PFSK-1 (cell line): Measurements from ENCODE around the gene FGF14.

Experiments
- FOXP2 ChIP-seq: optimal IDR thresholded peaks from 2 replicates; pipeline ENCODE3; 2011; ENCODE audit warnings: borderline replicate concordance, control low read depth, inconsistent platforms; ENCODE audit not compliant: insufficient read depth; ENCODE audit errors: extremely low read length, extremely low read depth
- POLR2AphosphoS5 ChIP-seq: IDR thresholded peaks from 2 replicates; pipeline ENCODE4 v1.6.1; 2012; ENCODE audit warnings: low read depth, mild to moderate bottlenecking, control low read depth, low read length, moderate library complexity
- SIN3A ChIP-seq: IDR thresholded peaks from 2 replicates; pipeline ENCODE4 v1.6.1; 2012; ENCODE audit warnings: mild to moderate bottlenecking, low read length, moderate library complexity, borderline replicate concordance; ENCODE audit not compliant: insufficient read depth
- TAF1 ChIP-seq: IDR thresholded peaks from 2 replicates; pipeline ENCODE4 v1.6.1; 2012; ENCODE audit warnings: low read length, control low read depth, borderline replicate concordance; ENCODE audit not compliant: insufficient read depth
- TF ChIP-seq, protein P1 (sequence below), 2 experiments: IDR thresholded peaks; 2 replicates each; pipeline versions ENCODE4 v1.6.1 to v1.8.0; 2011 to 2012; ENCODE audit warnings: low read depth in 2 of 2, low read length in 2 of 2, control low read depth in 1 of 2, inconsistent platforms in 1 of 2, mild to moderate bottlenecking in 1 of 2, moderate library complexity in 1 of 2; ENCODE audit not compliant: insufficient read depth in 1 of 2

FGF14 gene

DNA sequence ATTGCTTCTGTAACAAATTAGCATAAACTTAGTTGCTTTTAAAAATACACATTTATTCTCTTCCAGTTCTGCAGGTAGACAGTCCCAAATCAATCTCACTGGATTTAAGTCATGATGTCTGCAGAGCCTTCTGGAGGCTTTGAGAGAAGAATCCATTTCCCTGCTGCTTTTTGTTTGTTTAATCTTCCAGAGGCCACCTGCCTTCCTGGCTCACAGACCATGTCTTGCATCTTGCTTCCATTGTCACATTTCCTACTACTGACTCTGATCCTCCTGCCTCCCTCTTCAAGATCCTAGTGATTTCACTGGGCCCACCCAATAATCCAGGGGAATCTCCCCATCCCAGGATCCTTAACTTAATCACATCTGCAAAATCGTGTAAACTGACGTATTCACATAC lies 476.1 kb downstream of the FGF14 start:
- TF ChIP-seq FOXP2 (no peak), TAF1 (no peak), POLR2AphosphoS5 (no peak), SIN3A (no peak)
- TF ChIP-seq, protein P1, sequence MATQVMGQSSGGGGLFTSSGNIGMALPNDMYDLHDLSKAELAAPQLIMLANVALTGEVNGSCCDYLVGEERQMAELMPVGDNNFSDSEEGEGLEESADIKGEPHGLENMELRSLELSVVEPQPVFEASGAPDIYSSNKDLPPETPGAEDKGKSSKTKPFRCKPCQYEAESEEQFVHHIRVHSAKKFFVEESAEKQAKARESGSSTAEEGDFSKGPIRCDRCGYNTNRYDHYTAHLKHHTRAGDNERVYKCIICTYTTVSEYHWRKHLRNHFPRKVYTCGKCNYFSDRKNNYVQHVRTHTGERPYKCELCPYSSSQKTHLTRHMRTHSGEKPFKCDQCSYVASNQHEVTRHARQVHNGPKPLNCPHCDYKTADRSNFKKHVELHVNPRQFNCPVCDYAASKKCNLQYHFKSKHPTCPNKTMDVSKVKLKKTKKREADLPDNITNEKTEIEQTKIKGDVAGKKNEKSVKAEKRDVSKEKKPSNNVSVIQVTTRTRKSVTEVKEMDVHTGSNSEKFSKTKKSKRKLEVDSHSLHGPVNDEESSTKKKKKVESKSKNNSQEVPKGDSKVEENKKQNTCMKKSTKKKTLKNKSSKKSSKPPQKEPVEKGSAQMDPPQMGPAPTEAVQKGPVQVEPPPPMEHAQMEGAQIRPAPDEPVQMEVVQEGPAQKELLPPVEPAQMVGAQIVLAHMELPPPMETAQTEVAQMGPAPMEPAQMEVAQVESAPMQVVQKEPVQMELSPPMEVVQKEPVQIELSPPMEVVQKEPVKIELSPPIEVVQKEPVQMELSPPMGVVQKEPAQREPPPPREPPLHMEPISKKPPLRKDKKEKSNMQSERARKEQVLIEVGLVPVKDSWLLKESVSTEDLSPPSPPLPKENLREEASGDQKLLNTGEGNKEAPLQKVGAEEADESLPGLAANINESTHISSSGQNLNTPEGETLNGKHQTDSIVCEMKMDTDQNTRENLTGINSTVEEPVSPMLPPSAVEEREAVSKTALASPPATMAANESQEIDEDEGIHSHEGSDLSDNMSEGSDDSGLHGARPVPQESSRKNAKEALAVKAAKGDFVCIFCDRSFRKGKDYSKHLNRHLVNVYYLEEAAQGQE (IDR thresholded peaks at IDR 0.05; ENCODE audit: insufficient read depth in 1 of 2, low read depth in 2 of 2, low read length in 2 of 2), result no peak

DNA sequence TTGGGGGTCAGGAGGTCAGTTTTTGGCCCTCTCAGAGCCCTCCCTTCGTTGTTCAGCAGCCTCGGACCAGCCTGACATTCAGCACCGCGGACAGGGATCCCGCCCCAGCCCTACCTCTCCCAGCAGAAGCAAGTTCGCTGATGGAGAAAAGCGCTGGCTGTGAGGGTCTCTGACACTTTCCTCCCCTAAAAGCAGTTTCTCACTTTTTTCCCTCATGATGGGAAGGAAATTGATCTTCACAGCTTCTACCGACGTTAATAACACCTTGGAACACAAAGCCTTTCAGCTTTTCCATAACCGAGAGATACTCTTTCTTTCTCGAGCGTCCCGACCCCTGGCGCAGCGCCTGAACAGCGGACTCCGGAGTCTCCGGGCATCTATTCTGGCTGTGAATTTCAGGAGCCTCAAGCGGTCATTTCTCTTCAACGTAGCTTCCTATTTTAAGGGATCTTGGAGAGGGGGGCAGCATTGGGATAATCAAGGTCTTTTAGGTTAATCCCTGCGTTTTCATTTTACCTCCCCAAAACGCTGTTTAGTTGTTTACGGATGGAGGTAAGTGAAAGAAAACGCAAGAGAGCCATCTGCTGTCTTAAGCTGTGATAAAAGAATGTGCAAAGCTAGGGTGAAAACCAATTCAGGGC lies 482.2 kb downstream of the FGF14 start:
- TF ChIP-seq, protein P1 (IDR thresholded peaks at IDR 0.05; ENCODE audit: insufficient read depth in 1 of 2, low read depth in 2 of 2, low read length in 2 of 2), result peak; percentile 77 to 91
- no peak for TF ChIP-seq SIN3A

DNA sequence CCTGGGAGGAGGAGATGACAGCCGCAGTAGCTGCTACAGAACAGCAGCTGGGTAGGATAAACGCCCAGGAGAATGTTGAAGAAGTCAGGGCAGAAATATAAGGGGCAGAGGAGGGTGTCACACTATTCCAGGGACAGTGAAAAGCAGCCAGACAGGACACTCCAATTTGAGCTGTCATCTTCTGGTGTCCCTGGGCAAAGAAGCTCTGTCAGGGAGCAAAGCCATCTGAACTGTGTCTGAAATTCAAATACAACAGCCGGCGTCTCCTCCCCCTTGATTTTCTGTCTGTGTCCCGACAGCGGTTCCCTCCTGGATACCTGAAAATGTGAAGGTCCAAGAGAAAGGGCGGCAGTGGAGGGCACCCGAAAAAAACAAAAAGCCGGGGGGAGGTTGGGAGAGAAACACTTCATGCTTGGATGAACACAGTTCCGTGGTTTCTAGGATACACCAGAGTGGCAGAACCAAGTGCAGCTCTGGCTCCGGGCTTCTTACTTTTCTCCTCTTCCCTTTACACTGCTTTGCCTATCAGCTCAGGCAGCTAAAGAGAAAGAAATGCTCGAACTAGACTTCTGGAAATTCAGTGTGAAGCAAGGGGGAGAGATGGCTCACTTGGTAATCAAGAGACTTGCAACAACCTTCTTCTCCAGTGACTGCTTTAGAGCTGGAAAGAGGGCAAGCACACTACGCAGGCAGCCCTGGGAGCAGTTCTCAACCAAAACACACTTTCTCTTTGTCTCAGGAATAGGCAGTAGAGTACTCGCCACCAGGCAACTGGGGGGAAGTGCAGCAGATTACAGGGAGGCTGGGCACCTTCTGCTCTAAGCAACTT lies 483.8 kb downstream of the FGF14 start:
- no peak for TF ChIP-seq POLR2AphosphoS5
- TF ChIP-seq TAF1, result no peak
- TF ChIP-seq FOXP2, result no peak
- no peak for TF ChIP-seq SIN3A
- TF ChIP-seq, protein P1 (IDR thresholded peaks at IDR 0.05; ENCODE audit: insufficient read depth in 1 of 2, low read depth in 2 of 2, low read length in 2 of 2), result no peak

DNA sequence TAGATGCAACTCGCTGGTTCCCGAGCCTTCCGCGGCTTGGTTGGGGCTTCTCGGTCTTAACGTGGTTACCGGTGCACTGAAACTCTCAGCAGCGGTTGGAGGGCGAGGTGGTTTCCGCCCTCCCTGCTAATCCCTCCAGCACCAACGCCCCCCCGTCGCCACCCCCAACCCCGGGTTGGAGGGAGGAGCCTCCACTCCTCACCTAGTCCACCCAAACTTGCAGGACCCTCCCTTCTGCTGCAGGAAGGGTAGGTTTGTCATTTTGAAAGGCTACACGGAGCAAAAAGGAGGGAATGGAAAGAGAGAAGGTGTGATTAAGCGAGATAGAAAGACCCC lies 484.4 kb downstream of the FGF14 start:
- TF ChIP-seq, protein P1 (IDR thresholded peaks at IDR 0.05; ENCODE audit: insufficient read depth in 1 of 2, low read depth in 2 of 2, low read length in 2 of 2), result no peak
- TF ChIP-seq TAF1 (no peak), POLR2AphosphoS5 (no peak), FOXP2 (no peak), SIN3A (no peak)
